Activated CD4-positive, CD25-positive, alpha-beta regulatory T cell treated with anti-CD3 and anti-CD28 coated beads, Interleukin-2, amount 50 U/mL, for 16 hours (primary cell): Measurements from ENCODE around the gene OAS1.

Source experiments
- DNase-seq: peaks from one replicate; pipeline ENCODE4 v3.0.0-alpha.2; 2020; ENCODE audit warnings: low read depth, low spot score

OAS1 gene

DNA sequence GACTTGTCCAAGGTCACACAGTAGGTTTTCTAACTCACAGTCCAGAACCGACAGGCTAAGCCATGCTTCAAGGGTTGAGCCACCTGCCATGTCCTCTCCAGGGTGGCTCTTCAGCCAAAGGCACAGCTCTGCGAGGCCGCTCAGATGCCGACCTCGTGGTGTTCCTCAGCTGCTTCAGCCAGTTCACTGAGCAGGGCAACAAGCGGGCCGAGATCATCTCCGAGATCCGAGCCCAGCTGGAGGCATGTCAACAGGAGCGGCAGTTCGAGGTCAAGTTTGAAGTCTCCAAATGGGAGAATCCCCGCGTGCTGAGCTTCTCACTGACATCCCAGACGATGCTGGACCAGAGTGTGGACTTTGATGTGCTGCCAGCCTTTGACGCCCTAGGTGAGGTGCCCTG, 58.9 kb downstream of the OAS1 start:
- no peak for DNase-seq

DNA sequence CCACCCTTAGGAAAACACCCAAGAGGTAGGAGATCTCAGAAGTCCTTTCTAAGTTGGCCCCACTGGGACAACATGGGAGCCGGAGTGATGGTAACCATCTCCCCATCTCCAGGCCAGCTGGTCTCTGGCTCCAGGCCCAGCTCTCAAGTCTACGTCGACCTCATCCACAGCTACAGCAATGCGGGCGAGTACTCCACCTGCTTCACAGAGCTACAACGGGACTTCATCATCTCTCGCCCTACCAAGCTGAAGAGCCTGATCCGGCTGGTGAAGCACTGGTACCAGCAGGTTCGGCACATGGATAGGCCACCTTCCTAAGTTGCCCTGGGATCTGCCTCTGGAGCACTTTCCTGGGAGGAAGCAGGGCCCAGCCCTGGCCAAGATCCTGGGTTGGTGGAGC, 60.5 kb downstream of the OAS1 start:
- DNase-seq, result no peak

DNA sequence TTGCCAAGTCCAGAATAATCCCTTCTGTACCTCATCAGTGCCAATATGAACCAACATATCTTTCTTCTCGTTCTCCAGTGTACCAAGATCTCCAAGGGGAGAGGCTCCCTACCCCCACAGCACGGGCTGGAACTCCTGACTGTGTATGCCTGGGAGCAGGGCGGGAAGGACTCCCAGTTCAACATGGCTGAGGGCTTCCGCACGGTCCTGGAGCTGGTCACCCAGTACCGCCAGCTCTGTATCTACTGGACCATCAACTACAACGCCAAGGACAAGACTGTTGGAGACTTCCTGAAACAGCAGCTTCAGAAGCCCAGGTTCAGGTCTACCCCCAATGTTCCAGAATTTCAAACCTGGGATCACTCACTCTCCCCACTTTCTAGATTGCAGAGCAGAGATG, 61.1 kb downstream of the OAS1 start:
- DNase-seq, result no peak
